ENCODE data around the gene WAPL. TPM values are rescaled to one million over a fixed set of nuclear protein-coding genes. Genes with fewer than 3 reads are reported as not detected.
"Not testable (repeated sequence)": the region's sequence is repeated elsewhere in the genome, so short reads cannot be mapped to it uniquely, and the experiment has no call there.

The WAPL gene
- total RNA-seq, 2 donors from 2014 or later: 24.1 to 38.9 TPM

- WGBS, 2 donors: 7 to 10% methylated on average over 19 to 46 of the region's 47 CpGs
- DNase-seq: peak; percentile 91 to 95 (median 93)
Measured at GRCh38 chr10:86535132-86535882, 13.7 kb upstream of the WAPL start.

GRCh38 chr10:86533328-86533727, 11.7 kb upstream of the WAPL start:
- Histone ChIP-seq H3K4me1 (peaks cover 27% of the 10 kb centered on the region), H3K27ac (no peak overlapping the region), H3K9me3 (no peaks in the 10 kb centered on the region), H3K4me3 (no peak overlapping the region), H3K36me3 (replicated peaks in 1 of 2; ENCODE audit: insufficient read depth in 1 of 2, low read depth in 2 of 2) (no peaks in the 10 kb centered on the region), H3K27me3 (no peaks in the 10 kb centered on the region)
- TF ChIP-seq POLR2A (IDR thresholded peaks at IDR 0.05) (no peak), CTCF (IDR thresholded peaks at IDR 0.05) (no peak)
- 89 to 100% methylated on average over 2 of the region's 2 CpGs for WGBS, 2 donors
- intact Hi-C loops (cut with DNase I): no loop called here
- no peak for DNase-seq
- ATAC-seq: no peak

More at GRCh38 chr10:86535132-86535882, 13.7 kb upstream of the WAPL start:
- Histone ChIP-seq H3K27me3 (no peaks in the 10 kb centered on the region), H3K4me1 (peaks cover 17% of the 10 kb centered on the region), H3K4me3 (peak overlapping the region in 1 of 2 donors; percentile 25), H3K36me3 (replicated peaks in 1 of 2; ENCODE audit: insufficient read depth in 1 of 2, low read depth in 2 of 2) (no peaks in the 10 kb centered on the region), H3K9me3 (no peaks in the 10 kb centered on the region), H3K27ac (peak overlapping the region; percentile 67 to 86 (median 84))
- peak; percentile 98 for ATAC-seq
- TF ChIP-seq POLR2A (IDR thresholded peaks at IDR 0.05) (peak; percentile 23 to 72 (median 61)), CTCF (IDR thresholded peaks at IDR 0.05) (peak in 1 of 7 experiments; percentile 5)
- intact Hi-C loops (cut with DNase I): no loop called here

GRCh38 chr10:86528736-86529135, 7.1 kb upstream of the WAPL start:
- peaks cover 24% of the 10 kb centered on the region for H3K4me1 ChIP-seq
- WGBS, 2 donors: 45 to 62% methylated on average over 3 of the region's 3 CpGs
- H3K27ac ChIP-seq; H3K4me3 ChIP-seq; H3K36me3 ChIP-seq (replicated peaks in 1 of 2; ENCODE audit: insufficient read depth in 1 of 2, low read depth in 2 of 2); H3K9me3 ChIP-seq; H3K27me3 ChIP-seq: not testable (repeated sequence)
- ATAC-seq: peak; percentile 22
- intact Hi-C loops (cut with DNase I): loop anchor here (10.0 kb wide), 1 partner anchor 56 kb away; no protein-coding TSS in a partner anchor
- DNase-seq: peak in 1 of 4 donors; percentile 23

GRCh38 chr10:86526606-86527005, 5.0 kb upstream of the WAPL start:
- Histone ChIP-seq H3K4me3 (no peak overlapping the region), H3K4me1 (peaks cover 36% of the 10 kb centered on the region), H3K27me3 (no peaks in the 10 kb centered on the region), H3K36me3 (replicated peaks in 1 of 2; ENCODE audit: insufficient read depth in 1 of 2, low read depth in 2 of 2) (no peaks in the 10 kb centered on the region), H3K27ac (no peak overlapping the region), H3K9me3 (no peaks in the 10 kb centered on the region)
- intact Hi-C loops (cut with DNase I): loop anchor here (10.0 kb wide), 1 partner anchor 58 kb away; no protein-coding TSS in a partner anchor
- TF ChIP-seq POLR2A (IDR thresholded peaks at IDR 0.05) (no peak), CTCF (IDR thresholded peaks at IDR 0.05) (no peak)
- WGBS, 2 donors: 92 to 97% methylated on average over 4 of the region's 4 CpGs
- ATAC-seq: no peak
- no peak for DNase-seq

- ATAC-seq; H3K27me3 ChIP-seq; H3K36me3 ChIP-seq (replicated peaks in 1 of 2; ENCODE audit: insufficient read depth in 1 of 2, low read depth in 2 of 2); H3K27ac ChIP-seq; DNase-seq; H3K4me3 ChIP-seq; H3K9me3 ChIP-seq: not testable (repeated sequence)
- 92 to 95% methylated on average over 5 to 6 of the region's 6 CpGs for WGBS, 2 donors
- H3K4me1 ChIP-seq: peaks cover 36% of the 10 kb centered on the region
- intact Hi-C loops (cut with DNase I): loop anchor here (10.0 kb wide), 1 partner anchor 59 kb away; no protein-coding TSS in a partner anchor
Measured at GRCh38 chr10:86525713-86526112, 4.1 kb upstream of the WAPL start.
